Measurements from ENCODE around the gene SLC25A46.

SLC25A46 gene

GRCh38 chr5:110753600-110753999 lies 14.8 kb downstream of the SLC25A46 start:
- in situ Hi-C loops (cut with MboI; ENCODE audit: low sequenced_read_pairs, unreplicated experiment), result loop anchor here (25.0 kb wide), 4 partner anchors 309 to 1384 kb away; partner anchors contain the start of gene TSLP
- no peak for DNase-seq (ENCODE audit: low spot score)
- TF ChIP-seq CTCF (IDR thresholded peaks at IDR 0.05; ENCODE audit: borderline replicate concordance, control extremely low read depth, extremely low read depth, insufficient read depth, missing control alignments), result no peak

- no peak for TF ChIP-seq CTCF (IDR thresholded peaks at IDR 0.05; ENCODE audit: borderline replicate concordance, control extremely low read depth, extremely low read depth, insufficient read depth, missing control alignments)
- in situ Hi-C loops (cut with MboI; ENCODE audit: low sequenced_read_pairs, unreplicated experiment), result loop anchor here (25.0 kb wide), 4 partner anchors 308 to 1383 kb away; partner anchors contain the start of gene TSLP
- no peak for DNase-seq (ENCODE audit: low spot score)
Measured at GRCh38 chr5:110754181-110754580, 15.4 kb downstream of the SLC25A46 start.

- peak; percentile 41 for TF ChIP-seq CTCF (IDR thresholded peaks at IDR 0.05; ENCODE audit: borderline replicate concordance, control extremely low read depth, extremely low read depth, insufficient read depth, missing control alignments)
- DNase-seq (ENCODE audit: low spot score), result no peak
- in situ Hi-C loops (cut with MboI; ENCODE audit: low sequenced_read_pairs, unreplicated experiment), result loop anchor here (25.0 kb wide), 4 partner anchors 305 to 1380 kb away; partner anchors contain the start of gene TSLP
Measured at GRCh38 chr5:110757118-110757729, 18.4 kb downstream of the SLC25A46 start.

- DNase-seq (ENCODE audit: low spot score), result no peak
- in situ Hi-C loops (cut with MboI; ENCODE audit: low sequenced_read_pairs, unreplicated experiment), result loop anchor here (25.0 kb wide), 4 partner anchors 302 to 1377 kb away; partner anchors contain the start of gene TSLP
- TF ChIP-seq CTCF (IDR thresholded peaks at IDR 0.05; ENCODE audit: borderline replicate concordance, control extremely low read depth, extremely low read depth, insufficient read depth, missing control alignments), result no peak
Measured at GRCh38 chr5:110760158-110760557, 21.4 kb downstream of the SLC25A46 start.

GRCh38 chr5:110768138-110768860 lies 29.5 kb downstream of the SLC25A46 start:
- no peak for TF ChIP-seq CTCF (IDR thresholded peaks at IDR 0.05; ENCODE audit: borderline replicate concordance, control extremely low read depth, extremely low read depth, insufficient read depth, missing control alignments)
- in situ Hi-C loops (cut with MboI; ENCODE audit: low sequenced_read_pairs, unreplicated experiment), result loop anchor here (25.0 kb wide), 4 partner anchors 294 to 1369 kb away; partner anchors contain the start of gene TSLP
- no peak for DNase-seq (ENCODE audit: low spot score)

- no peak for DNase-seq (ENCODE audit: low spot score)
- TF ChIP-seq CTCF (IDR thresholded peaks at IDR 0.05; ENCODE audit: borderline replicate concordance, control extremely low read depth, extremely low read depth, insufficient read depth, missing control alignments), result no peak
- in situ Hi-C loops (cut with MboI; ENCODE audit: low sequenced_read_pairs, unreplicated experiment), result loop anchor here (25.0 kb wide), 4 partner anchors 293 to 1368 kb away; partner anchors contain the start of gene TSLP
Measured at GRCh38 chr5:110769000-110769681, 30.3 kb downstream of the SLC25A46 start.

All from GM13976 (cell line).